Omental fat pad (tissue), 4 donors: Measurements from ENCODE around the gene OR6B3. TPM values are rescaled to one million over a fixed set of nuclear protein-coding genes. Genes with fewer than 3 reads are reported as not detected.

Experiments used
- ATAC-seq: fragments of 150-250 bp; one replicate; pipeline ENCODE4 v1.9.1; 2016; ENCODE audit warnings: mild to moderate bottlenecking, moderate library complexity; ENCODE audit not compliant: low FRiP score
- DNase-seq: peaks from one replicate; pipeline ENCODE4 v3.0.0-alpha.2; 2019; ENCODE audit warnings: low spot score
- total RNA-seq, 4 donors: library from RNA; depleted of rRNA; stranded (reverse); fragments of >200 nt; gene quantifications; one replicate each; pipeline ENCODE4 v1.1.0, GENCODE V29; 2016
- TF ChIP-seq, protein P1 (sequence below), 3 donors: fragments of 450-650 bp; IDR thresholded peaks; one replicate each; pipeline ENCODE4 v1.5.1; 2016 to 2017; ENCODE audit warnings: antibody characterized with exemption in 3 of 3, mild to moderate bottlenecking in 3 of 3, moderate library complexity in 2 of 3

The OR6B3 gene
- total RNA-seq, result not detected

DNA sequence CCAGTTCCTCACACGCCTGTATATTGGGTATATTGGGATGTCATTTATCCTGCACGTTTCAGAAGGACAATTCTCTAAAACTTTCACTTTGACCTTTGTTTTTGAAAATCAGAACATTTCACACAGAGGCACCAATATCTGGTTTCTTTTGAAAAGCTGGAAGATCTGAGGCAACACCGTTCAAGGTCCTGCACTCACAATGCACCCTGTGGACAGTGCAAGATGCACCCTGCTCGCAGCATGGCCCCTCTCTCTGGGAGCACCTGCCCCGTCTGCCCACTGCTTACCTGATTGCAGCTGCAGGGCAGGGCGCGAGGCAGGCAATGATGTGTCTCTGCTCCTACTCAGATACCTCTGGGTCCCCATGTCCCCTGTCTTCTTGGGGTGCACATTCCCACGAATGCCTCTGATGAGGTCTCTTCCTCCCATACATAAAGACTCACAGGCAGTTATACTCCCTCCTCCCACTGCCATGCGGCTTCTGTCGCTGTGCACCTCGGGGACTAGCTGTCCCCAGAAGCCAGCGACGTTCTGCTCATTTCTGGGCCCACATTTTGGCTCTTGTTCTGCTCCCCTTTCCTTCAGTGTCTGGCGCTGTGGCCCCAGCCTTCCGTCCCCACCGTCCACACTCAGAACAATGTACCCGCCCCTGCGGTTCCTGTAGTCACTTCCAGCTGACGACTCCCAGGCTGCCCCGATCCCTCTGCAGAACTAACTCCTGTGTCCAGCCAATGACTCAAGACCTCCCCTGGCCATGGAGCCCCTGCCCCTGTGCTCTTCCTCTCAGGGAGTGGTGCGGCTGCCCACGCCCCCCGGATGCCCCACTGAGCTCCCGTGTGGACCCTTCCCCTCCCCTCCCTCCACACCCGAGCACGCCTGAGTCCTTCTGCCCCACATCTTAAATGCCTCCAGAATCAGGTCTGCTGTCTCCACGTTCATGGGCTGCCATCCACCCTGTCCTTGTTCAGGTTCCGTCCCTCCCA lies at the start of gene OR6B3:
Gene OR6B3, minus strand, starts transcription at position 349 of the 983 bp plus-strand sequence.
- DNase-seq (no peak), ATAC-seq (no peak)
- TF ChIP-seq, protein P1, sequence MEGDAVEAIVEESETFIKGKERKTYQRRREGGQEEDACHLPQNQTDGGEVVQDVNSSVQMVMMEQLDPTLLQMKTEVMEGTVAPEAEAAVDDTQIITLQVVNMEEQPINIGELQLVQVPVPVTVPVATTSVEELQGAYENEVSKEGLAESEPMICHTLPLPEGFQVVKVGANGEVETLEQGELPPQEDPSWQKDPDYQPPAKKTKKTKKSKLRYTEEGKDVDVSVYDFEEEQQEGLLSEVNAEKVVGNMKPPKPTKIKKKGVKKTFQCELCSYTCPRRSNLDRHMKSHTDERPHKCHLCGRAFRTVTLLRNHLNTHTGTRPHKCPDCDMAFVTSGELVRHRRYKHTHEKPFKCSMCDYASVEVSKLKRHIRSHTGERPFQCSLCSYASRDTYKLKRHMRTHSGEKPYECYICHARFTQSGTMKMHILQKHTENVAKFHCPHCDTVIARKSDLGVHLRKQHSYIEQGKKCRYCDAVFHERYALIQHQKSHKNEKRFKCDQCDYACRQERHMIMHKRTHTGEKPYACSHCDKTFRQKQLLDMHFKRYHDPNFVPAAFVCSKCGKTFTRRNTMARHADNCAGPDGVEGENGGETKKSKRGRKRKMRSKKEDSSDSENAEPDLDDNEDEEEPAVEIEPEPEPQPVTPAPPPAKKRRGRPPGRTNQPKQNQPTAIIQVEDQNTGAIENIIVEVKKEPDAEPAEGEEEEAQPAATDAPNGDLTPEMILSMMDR (IDR thresholded peaks at IDR 0.05), result no peak

DNA sequence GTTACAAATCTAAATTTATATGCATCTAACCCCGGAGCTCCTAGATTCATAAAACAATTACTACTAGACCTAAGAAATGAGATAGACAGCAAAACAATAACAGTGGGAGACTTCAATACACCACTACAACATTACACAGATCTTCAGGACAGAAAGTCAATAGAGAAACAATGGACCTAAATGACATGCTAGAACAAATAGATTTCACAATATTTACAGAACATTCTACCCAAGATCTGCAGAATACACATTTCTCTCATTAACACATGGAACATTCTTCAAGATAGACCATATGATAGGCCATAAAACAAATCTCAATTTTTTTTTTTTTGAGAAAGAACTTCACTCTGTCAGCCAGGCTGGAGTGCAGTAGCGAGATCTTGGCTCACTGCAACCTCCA lies 45.0 kb upstream of the OR6B3 start:
- no peak for DNase-seq

DNA sequence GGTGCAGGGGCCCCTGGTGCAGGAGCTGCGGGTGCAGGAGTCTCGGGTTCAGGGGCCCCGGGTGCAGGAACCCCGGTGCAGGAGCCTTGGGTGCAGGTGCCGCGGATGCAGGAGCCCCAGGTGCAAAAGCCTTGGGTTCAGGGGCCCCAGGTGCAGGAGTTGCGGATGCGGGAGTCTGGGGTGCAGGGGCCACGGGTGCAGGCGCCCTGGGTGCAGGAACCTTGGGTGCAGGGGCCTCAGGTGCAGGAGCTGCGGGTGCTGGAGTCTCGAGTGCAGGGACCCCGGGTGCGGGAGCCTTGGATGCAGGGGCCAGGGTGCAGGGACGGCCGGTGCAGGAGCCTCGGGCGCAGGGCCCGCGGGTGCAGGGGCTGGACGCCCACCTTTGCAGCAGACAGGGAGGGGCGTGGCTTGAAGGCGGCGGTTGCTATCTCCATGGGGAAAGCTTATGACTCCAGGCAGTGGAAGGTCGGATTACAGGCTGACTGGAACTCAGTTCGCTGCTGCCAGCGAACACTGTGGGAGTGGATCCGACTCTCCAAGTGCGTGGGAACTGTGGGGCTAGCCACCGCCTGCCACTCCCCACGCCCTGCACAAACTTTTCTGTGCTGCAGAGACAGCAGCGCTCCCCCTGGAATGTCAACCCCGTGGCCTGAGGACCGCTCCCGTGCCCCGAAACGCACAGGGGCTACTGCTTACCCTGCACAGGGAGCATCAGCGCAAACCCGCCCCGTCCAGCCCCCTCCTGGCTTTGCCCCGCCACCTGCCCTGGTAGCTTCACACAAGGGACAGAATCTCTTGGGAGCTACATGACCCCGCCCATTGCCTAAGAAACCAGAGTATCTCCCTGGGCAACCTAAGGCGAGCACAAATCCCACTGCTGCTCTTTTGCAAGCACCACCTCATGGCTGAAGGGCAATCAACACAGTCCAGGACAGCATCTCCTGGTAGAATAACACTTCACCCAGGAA lies 42.5 kb upstream of the OR6B3 start:
- DNase-seq (no peak), ATAC-seq (no peak)
- TF ChIP-seq, protein P1 (IDR thresholded peaks at IDR 0.05), result no peak

More for the DNA sequence above, 45.0 kb upstream of the OR6B3 start:
- TF ChIP-seq, protein P1 (IDR thresholded peaks at IDR 0.05), result no peak
- ATAC-seq, result no peak

DNA sequence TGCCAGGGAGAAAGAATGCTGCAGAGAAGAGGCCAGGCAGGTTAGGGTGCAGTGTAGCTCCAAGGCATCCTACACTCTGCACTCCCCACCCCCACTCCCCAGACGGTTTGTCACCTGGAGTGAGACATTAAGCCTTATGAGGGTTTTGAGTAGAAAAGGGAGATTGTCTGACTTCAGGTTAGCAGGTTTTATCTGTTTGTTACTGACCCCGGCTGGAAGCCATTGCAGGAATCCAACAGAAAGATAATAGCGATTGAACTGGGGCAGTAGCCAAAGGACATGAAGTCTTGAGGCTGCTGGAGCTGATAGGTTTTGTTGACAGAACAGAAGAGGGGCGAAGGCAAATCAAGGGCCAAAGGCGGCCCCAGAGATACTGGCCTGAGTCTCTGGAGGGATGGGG lies 36.0 kb upstream of the OR6B3 start:
- TF ChIP-seq, protein P1 (IDR thresholded peaks at IDR 0.05), result no peak
- DNase-seq (no peak), ATAC-seq (no peak)

DNA sequence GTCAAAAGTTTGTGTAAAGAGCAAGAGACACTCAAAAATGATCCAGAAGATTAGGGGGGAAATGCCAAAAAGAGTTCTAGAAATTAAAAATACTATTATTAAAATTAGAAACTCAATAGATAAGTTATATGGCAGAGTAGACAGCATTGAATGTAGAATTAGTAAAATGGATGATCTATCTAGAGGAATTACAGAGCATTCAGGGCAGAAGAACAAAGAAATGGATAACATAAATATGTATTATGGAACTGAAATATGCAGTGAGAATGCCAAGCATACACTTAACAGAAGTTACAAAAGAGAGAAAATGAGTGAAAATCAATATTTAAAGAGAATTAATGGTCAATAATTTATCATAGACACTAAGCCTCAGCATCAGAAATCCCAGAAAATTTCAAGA lies 33.2 kb upstream of the OR6B3 start:
- ATAC-seq (no peak), DNase-seq (no peak)
- TF ChIP-seq, protein P1 (IDR thresholded peaks at IDR 0.05), result no peak

DNA sequence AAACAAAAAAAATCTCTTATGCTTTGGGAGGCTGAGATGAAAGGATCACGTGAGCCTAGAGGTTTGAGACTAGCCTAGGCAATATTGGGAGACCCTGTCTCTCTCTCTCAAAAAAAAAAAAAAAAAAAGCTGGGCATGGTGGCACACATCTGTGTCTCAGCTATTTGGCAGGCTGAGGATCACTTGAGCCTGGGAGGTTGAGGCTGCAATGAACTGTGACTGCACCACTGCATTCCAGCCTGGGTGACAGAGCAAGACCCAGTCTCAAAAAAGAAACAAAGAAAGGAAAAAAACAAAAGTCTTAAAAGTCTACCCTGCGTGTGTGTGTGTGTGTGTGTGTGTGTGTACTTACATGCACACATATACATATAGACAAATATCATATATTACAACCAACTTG lies 25.3 kb upstream of the OR6B3 start:
- TF ChIP-seq, protein P1 (IDR thresholded peaks at IDR 0.05), result no peak
- DNase-seq, result no peak
- no peak for ATAC-seq
